HG02763 (cell line): ENCODE results near the gene CT47C1.
"Not testable (repeated sequence)": the region's sequence is repeated elsewhere in the genome, so short reads cannot be mapped to it uniquely, and the experiment has no call there.

Experiments
- ATAC-seq: cut with Tn5 transposase; IDR thresholded peaks from one replicate; pipeline ENCODE4 v1.9.1; 2021; ENCODE audit warnings: mild to moderate bottlenecking, moderate library complexity; ENCODE audit not compliant: unreplicated experiment

CT47C1 gene

GRCh38 chrX:119072744-119073143 lies at the start of gene CT47C1:
TSS of gene CT47C1 (plus strand) at chrX:119072993. CDS start at chrX:119073226, 233 bp downstream.
- ATAC-seq = no peak

- ATAC-seq = no peak
These were observed 46.9 kb upstream of the CT47C1 start for GRCh38 chrX:119025900-119026299.

- ATAC-seq = not testable (repeated sequence)
These were observed 46.4 kb upstream of the CT47C1 start for GRCh38 chrX:119026344-119026743.

- not testable (repeated sequence) for ATAC-seq
These were observed 44.6 kb upstream of the CT47C1 start for GRCh38 chrX:119027960-119028732.

DNA sequence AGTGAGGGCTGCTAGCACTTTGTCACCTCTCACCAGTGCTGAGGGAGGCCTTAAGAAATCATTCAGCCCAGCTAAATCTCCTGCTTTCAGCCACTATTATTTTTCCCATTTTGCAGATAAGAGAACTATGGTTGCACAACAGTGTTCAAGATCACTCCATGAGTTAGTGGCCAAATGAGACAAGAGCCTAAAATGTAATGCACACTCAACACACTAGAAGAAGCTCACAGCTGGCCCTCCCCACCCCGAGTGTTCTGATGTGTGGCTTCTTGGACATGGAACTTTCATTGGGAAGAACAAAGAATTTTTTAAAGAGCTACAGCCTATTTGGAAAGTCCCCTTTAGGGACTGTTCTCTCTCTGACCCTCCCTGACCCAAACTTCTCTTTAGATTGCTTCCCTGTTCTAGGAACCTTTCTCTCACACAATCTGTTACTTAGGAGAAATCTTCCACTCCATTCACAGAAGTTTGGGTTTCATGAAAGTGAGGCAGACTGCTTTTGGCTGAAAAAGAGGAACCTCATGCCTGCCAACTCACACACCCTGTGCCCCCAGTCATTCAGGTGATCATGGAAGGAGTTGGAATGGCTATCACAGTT lies 44.0 kb upstream of the CT47C1 start:
- ATAC-seq = no peak

DNA sequence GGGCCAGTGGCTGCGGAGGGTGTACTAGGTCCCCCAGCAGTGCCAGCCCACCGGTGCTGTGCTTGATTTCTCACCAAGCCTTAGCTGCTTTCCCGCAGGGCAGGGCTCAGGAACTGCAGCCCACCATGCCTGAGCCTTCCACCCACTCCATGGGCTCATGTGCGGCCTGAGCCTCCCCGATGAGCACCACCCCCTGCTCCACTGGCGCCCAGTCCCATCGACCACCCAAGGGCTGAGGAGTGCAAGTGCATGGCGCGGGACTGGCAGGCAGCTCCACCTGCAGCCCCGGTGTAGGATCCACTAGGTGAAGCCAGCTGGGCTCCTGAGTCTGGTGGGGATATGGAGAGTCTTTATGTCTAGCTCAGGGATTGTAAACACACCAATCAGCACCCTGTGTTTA lies 43.1 kb upstream of the CT47C1 start:
- not testable (repeated sequence) for ATAC-seq

- ATAC-seq = no peak
These were observed 41.8 kb upstream of the CT47C1 start for GRCh38 chrX:119030990-119031389.

- no peak for ATAC-seq
These were observed 36.4 kb upstream of the CT47C1 start for GRCh38 chrX:119036107-119037029.

DNA sequence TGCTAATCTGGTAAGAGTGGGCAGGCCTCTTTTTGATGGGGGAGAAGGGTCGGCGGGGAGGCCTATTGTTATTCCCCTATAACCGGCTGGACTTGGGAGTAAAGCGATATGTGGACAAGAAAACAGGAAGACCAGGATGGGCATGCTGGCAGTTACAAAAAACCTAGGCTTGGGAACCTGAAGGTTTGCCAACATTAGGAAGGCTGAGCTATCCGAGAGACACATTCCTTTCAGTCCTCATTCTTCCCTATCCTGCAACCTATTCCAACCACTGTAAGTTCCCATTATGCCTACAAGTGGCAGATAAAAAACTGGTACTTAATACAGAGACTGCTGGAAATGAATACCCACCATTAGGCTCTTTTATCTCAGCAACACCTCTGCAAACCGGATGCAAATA lies 32.4 kb upstream of the CT47C1 start:
- no peak for ATAC-seq

GRCh38 chrX:119041175-119041574 lies 31.6 kb upstream of the CT47C1 start:
- ATAC-seq = no peak

DNA sequence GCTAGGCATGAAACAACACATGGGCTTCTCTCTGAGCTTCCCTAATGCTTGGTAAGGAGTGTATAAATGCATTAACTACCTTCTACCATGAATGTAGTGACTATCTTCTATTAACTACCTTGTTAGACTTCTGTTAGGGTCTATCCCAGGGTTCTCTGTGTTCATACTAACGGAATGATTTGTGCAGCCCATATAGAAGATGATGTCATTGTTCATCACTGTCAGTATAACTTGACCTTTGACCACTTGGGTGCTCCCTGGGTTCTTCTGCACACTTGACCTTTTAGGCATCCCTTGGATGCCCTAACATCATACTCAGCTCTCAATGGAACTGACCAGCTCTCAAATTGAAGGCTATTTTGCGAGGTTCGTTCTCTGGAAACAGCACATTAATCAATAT lies 30.8 kb upstream of the CT47C1 start:
- ATAC-seq = no peak

DNA sequence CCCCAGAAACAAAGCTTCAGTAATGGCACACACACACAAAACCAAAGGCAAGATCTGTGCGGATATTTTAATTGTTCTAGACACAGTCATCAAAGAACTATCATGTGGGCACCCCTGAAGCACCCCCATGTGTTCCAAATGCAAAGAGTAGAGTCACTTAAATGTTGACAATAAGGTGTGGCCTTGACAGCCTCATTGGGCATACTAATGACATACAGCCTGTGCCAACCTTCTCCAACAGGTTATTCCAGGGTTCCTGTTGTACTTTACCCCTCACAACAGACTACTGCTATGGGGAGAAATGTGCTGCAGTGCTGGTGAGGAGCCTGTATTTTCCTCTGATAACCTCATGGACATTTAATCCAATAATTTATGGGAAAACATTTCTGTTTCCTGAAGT lies 29.8 kb upstream of the CT47C1 start:
- no peak for ATAC-seq

DNA sequence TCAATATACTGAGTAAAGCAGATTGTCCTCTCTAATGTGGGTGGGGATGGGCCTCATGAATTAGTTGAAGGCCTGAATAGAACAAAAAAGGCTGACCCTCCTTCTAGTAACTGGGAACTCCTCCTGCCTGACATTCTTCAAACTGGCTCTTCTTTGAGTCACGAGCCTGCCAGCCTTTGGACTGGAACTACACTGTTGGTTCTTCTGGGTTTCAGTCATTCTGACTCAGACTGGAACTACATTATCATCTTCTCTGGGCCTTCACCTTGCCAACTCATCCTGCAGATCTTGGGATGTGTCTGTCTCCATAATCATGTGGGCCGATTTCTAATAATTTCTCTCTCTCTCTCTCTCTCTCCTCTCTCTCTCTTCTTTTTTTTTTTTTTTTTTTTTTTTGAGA lies 26.9 kb upstream of the CT47C1 start:
- no peak for ATAC-seq

DNA sequence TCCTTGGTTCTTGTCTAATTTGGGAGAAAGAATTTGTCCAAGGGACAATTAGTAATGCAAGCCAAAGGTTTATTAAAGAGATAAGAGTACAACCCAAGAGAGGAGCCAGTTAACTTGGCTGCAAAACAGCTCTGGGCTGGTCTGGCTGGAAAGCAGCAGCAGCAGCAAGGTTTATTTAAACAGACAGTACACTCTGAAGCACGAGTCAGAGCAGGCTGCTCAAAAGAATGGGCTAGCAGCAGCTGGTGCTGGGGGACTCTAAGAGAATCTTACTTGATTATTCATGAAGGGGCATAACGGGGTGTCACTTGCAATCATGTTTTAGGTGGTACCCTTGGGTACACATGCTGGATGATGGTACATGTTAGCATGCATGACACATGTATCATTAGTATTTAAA lies 17.1 kb upstream of the CT47C1 start:
- ATAC-seq = no peak

GRCh38 chrX:119062750-119063374 lies 9.9 kb upstream of the CT47C1 start:
- no peak for ATAC-seq

DNA sequence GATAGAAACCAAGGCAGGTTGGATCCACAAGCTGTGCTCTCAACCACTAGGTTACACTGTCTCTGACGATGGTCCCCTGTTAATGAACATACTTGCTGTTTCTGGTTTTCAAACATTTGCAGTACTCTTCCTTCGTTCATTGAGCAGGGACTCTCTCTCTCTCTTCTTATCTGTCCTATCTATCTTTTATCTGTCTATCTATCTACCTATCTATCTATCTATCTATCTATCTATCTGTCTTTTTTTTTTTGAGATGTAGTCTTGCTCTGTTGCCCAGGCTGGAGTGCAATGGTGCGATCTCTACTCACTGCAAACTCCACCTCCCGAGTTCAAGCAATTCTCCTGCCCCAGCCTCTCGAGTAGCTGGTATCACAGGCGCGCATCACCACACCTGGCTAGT lies 9.4 kb upstream of the CT47C1 start:
- ATAC-seq = no peak

DNA sequence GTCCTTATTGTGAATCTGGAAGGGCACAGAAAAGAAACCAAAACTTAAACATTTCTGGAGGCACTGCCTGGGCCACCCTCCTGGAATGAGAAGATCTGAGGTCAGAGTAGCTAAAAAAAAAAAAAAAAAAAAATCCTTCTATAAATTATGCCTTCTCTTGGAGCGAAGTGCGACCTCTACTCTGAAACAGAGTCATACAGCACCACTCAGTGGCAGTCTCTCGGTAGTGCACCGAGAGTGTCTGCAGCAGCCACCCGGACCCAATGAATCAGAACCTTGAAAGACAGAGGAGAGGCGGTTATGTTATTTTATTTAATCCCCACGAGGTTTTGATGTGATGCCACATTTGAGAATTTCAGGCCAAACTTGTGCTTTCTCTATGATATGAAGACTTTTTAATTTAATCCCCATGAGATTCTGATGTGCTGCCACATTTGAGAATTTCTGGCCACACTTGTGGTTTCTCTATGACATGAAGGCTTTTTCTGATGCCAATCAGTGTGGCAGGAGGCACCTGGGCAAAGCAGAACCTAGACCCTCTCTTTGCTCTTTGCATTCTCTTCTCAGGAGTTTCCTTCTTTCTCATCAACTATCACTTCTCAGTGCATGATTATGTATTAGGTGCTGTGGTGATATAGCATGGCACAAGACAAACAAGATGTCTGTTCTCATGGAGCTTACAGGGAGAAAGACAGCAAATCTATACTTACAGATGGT lies 5.6 kb upstream of the CT47C1 start:
- ATAC-seq = no peak

GRCh38 chrX:119069128-119069527 lies 3.7 kb upstream of the CT47C1 start:
- no peak for ATAC-seq

DNA sequence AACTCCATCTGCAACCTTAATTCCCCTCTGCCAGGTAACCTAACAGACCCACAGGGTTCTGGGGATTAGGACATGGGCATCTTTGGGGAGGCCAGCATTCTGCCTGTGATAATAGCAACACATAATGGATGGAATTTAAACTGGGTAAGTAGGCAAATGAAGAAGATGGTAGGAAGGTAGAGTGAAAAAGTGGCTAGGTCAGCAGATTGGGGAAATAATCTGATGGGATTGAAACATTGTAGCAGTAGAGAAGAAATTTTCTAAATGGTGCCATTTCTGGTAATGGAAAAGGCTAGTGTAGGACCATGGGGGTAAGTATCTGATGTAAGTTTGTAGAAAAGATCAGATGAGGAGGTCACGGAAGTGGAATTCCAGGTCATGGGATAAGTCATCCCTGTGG lies 3.0 kb upstream of the CT47C1 start:
- no peak for ATAC-seq

GRCh38 chrX:119071381-119071780 lies 1.4 kb upstream of the CT47C1 start:
- ATAC-seq = peak; percentile 84
